HG02943 (cell line): ENCODE data around the gene ZNF652.
"Not testable (repeated sequence)": the region's sequence is repeated elsewhere in the genome, so short reads cannot be mapped to it uniquely, and the experiment has no call there.

Experiments used
- ATAC-seq: cut with Tn5 transposase; IDR thresholded peaks from one replicate; pipeline ENCODE4 v1.9.1; 2021; ENCODE audit warnings: mild to moderate bottlenecking, low read depth, moderate library complexity; ENCODE audit not compliant: unreplicated experiment

ZNF652 gene

DNA sequence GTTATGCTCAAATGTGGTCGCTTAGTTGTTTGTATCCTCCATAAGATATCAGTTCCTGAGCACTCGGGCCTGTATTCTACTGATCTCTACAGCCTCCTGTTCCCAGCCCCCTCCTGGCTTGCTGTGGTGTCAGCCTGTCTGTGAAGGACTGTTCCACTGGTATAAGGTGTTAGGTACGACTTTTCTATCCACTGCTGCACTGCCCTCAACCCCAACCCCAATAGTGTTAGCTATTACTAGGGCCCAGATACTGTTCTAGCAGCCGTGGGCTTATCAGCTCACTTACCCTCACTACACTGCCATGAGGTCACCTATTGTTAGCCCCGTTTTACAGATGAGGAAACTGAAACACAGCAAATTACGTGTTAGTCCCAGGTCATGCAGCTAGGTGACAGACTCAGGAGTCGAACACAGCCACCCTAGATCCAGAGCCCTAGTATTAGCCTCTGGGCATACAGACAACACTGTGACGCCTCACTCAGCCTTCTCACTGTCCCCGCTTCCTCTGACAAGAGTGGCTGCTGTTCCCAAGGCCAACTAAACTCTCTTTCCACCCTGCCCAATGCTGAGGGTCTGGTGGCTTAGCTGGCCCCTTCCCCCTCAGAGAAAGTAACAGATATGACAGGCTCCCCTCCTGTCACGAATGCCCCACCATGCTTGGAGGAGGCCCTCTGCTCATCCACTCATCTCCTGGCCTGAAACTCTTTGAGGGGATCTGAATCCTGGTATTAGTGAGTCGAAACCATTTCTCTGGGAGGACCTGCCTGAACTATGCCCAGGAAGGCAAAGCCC, 25.6 kb upstream of the ZNF652 start:
- ATAC-seq: no peak

DNA sequence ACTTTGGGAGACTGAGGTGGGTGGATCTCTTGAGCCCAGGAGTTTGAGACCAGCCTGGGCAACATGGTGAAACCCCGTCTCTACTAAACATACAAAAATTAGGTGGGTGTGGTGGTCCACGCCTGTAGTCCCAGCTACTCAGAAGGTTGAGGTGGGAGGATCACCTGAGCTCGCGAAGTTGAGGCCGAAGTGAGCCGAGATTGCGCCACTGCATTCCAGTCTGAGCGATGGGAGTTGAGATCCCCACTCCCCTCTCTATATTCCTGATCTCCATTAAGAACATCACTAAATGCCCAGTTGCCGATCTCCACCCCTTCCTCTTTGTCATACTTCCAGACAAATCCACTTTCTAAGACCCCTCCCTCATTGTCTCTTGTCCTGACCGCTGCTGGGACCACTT, 24.3 kb upstream of the ZNF652 start:
- no peak for ATAC-seq

DNA sequence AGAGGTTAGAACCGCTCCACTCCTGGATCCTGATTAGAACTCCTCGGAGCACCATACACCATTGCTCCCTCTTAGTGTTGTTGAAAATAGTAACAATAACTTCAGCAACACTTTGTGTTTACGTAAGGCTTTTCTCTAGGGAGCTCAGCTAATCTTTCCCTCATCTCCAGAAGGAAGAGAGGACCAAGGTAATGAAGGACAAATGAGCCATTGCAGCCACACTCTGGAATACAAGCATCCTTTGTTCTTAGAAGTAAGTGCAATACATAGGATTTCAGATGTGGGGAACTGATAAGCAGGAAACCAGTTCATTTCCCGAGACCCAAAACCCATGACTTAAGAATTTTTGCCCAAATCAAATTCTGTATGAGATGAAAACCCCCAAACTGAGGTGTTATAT, 22.9 kb upstream of the ZNF652 start:
- ATAC-seq: no peak

DNA sequence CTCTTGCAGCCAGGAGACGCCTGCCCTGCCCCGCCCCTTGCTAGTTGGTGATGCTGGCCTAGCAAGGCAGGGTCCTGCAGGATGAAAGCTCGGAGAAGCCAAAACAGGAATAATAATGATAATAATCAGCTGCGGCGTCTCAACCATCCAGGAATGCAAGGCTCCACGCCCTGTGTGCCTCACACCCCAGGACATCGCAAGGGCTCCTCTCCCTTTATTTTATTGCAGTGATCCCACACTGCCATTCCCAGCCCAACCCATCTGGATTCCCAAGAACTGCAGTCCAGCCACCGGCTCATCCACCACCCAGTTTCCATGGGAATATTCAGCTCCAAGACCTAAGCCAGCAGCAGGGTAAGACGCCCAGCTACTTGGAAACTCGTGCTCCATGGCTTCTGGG, 21.0 kb upstream of the ZNF652 start:
- ATAC-seq: no peak

DNA sequence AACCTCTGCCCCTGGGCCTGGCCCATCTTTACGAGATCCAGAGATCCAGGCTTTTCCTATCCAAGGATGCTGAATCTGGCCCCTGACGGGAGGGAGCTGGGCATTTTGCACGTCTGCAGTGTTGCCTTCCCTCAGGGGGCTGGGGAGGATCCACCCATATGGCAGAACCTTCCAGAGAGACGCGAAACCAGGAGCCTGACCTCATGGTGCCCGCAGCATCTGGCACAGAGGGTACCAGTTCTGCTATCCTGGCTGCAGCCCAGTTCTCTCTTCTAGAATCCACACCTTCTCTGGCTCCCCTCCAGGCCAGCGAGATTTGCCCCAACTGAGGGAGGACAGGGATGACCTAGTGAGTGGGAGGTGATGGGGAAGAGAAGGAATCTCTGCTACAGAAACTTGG, 20.5 kb upstream of the ZNF652 start:
- ATAC-seq: no peak

DNA sequence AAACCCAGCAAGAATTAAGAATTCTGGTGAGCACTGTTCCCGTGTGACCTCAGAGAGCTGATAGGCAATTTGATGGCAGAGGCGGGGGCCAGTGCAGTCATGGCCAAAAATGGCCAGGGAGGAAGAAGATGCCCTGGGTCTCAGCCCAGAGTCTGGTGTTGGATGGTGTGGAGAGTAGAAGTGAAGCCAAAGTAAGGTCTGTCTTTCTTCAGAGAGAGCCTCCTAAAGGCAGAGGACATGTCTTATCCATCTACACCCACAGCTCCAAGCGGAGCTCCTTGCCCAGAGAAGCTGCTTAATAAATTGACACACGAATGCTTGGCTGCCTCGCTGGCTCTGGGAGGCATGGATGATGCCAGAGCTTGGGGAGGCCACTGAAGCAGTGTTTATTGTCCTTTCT, 19.7 kb upstream of the ZNF652 start:
- ATAC-seq: no peak

DNA sequence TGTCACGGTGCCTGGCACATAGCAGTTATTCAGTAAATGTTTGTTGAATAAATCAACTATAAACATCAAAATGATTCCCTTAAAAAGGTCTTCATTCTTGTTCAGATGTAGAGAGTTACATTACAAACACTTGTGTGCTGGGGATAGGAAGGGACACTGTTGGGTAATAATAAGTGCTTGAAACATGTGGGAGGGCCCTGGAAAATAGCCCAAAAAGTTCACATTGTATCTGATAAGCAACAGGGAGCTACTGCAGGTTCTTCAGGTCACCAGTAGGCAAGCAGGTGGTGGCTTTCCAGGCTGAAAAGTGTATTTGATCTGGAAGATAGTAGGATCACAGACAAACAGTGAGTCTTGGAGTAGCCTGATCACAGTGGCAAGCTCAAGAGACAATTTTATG, 19.0 kb upstream of the ZNF652 start:
- no peak for ATAC-seq

DNA sequence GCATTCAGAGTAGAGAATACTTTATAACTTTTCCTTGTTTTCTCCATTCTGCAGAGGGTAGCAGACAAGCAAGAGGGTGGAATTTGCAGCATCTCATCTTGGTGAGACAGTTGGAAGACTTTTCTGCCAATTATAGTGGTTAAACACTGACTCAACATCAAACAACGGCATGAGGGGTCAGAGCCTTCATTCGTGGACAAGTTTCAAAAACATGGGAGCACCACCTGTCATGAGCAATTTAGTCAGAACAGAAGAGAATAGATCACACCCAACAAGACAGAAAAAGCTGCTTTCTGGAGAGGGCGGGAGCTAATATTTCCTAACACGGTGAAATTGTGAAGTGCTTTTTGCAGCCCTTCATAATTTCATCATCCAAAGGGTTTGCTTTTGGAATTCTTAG, 17.9 kb upstream of the ZNF652 start:
- no peak for ATAC-seq

DNA sequence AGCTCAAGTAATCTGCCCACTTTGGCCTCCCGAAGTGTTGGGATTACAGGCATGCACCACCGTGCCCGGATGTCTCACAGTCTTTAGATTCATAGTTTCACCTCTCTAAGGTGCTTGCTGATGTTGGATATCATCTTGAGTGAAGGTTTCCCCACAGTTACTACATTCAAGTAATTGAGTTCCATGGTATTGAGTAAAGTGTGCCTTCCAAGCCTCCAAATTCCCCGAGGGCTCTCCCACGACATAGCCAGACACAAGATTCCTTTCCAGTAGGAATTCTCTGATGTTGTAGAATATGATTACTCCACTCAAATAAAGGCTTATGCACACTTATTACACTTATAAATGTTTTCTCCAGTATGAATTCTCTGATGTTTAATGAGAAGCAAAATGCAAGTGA, 16.3 kb upstream of the ZNF652 start:
- ATAC-seq: no peak

DNA sequence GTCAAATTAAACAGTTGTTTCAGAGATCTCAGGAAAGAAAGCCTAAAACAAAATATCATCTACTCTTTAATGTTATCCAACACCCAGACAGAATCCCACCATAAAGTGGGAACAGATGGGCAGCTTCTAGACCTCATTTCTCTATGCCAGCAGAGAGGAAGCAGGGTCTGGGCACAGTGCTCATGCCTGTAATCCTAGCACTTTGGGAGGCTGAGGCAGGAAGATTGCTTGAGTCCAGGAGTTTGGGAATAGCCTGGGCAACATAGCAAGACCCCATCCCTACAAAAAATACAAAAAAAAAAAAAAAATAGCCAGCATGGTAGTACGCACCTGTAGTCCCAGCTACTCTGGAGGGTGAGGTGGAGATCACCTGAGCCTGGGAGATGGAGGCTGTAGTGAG, 13.5 kb upstream of the ZNF652 start:
- no peak for ATAC-seq

DNA sequence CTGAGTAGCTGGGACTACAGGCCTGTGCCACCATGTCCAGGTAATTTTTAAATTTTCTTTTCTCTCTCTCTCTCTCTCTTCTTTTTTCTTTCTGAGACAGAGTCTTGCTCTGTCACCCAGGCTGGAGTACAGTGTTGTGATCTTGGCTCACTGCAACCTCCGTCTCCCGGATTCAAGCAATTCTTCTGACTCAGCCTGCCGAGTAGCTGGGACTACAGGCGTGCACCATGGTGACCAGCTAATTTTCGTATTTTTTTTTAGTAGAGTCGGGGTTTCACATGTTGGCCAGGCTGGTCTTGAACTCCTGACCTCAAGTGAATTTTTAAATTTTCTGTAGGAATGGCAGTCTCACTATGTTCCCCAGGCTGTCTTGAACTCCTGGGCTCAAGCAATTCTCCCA, 11.1 kb upstream of the ZNF652 start:
- ATAC-seq: no peak

DNA sequence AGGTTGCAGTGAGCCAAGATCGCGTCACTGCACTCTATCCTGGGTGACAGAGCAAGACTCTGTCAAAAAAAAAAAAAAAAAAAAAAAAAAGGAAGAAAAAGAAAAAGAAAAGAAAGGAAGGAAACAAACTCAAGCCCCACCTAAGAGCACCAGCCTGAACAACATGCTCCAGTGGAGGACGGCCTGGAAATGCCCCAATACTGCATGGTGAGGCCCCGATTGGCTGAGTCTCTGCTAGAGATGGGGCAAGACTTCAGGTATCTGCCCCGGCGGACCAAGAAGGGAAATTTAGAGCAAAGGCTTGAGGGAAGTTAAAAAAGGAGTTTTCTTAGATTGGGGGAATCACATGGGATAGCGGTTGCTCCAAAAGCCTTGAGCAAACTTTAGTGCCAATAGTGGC, 10.4 kb upstream of the ZNF652 start:
- no peak for ATAC-seq

DNA sequence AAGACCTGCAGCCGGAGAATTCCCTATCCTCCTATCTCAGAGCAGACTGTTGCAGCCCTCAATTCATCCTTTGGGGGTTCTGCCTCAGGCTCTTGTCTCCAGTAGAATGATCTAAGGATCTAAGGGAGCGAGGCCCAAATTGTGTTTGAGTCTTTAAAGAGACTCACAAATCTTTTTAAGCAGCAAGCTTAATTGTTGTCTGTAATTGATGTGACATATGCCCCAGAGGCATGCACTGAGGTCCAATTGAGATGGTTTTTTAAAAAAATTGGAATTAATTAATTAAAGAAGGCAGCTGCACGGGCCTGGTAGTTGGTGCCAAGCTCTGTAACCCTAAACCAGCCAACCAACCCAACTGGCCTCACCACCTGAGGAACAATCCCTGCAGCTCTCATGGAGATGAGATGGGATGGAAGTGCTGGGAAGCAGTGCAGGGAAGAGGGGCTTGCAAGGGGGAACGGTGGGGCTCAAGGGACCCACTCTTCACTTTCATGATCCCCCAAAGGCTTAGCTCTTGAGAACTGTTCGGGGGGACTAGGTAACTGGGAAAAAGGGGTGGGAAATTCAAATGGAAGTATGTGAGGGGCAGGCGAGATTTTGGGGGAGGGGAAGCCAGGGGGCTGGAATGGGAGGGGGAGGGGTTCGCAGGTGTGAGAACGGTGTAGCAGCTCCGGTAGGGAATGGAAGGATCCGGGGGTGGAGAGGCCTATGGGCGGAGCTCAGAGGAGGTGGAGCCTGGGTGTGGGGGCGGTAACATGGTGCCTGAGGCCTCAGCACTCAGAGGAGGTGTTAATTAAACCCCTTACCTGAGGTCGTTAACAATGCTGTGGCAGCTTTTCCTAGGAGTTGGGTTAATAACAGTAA, 9.2 kb upstream of the ZNF652 start:
- no peak for ATAC-seq

DNA sequence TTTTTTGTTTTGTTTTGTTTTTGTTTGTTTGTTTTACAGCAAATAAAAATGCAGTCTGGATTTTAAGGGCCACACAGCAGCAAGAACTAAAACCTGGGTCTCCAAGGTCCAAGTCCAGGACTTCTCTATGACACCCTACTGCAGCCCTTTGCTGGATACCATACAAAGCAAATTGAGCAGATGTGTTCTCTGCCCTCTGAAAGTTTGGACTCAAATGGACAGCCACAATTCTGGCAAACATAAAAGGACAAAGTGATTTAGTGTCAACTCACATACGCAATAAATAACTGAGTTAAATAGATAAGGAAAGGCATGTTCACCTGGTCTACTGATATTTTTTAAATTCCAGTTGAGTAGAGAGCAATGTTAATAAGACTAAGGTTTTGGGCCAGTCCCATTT, 7.7 kb upstream of the ZNF652 start:
- no peak for ATAC-seq

DNA sequence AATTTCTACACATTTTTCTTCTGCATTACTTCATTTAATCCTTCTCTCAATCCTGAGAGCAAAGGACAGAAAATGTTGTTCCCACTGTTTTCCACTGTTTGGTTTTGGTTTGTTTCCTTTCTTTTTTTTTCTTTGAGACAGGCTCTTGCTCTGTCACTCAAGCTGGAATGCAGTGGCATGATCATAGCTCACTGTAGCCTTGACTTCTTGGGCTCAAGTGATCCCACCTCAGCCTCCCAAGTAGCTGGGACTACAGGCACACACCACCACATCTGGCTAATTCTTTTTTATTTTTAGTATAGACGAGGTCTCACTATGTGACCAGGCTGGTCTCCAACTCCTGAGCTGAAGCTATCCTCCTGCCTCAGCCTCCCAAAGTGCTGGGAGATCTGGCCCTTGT, 7.0 kb upstream of the ZNF652 start:
- ATAC-seq: no peak

DNA sequence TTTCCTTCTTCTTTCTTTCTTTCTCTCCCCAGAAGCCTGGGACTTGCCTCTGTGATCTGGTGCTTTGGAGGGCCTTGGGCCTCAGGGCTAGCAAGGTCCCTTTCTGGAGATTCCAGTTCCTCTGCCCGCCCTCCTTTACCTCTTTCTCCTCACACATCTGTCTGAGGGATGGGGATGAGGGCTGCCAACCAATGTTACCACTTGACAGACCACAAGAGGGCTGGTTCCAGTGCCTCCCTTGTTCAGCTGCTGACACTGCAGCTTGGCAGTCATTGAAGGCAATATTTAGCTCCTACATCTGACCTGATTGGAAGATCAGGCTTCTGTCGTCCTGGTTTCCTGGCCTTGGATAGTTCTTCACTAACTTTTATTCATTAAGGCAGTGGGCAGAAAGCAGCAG, 3.6 kb upstream of the ZNF652 start:
- no peak for ATAC-seq

DNA sequence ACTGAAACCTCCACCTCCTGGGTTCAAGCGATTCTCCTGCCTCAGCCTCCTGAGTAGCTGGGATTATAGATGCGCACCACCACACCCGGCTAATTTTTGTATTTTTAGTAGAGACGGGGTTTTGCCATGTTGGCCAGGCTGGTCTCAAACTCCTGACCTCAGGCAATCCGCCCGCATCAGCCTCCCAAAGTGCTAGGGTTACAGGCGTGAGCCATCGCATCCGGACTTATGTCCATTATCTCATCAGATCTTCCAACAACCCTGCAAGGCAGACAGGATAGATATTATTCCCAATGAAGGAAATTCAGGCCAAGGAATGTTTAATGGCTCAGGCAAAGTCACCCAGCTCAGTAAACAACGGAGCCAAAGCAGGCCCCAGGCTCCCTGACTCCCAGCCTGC, 3.1 kb upstream of the ZNF652 start:
- ATAC-seq: not testable (repeated sequence)

DNA sequence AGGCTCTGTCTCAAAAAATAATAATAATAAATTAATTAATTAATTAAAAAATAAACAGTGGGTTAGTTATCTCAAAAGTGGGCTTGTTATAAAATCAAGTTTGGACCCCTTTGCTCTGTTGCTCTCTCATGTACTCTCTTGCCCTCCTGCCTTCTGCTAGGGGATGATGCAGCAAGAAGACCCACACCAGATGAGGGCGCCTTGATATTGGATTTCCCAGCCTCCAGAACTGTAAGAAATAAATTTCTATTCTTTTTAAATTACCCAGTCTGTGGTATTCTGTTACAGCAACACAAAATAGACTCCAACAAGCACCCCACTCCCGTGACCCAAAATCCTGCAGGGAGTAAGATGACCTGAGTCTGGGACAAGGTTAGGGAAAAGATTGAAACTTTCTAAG, 2.1 kb upstream of the ZNF652 start:
- no peak for ATAC-seq

DNA sequence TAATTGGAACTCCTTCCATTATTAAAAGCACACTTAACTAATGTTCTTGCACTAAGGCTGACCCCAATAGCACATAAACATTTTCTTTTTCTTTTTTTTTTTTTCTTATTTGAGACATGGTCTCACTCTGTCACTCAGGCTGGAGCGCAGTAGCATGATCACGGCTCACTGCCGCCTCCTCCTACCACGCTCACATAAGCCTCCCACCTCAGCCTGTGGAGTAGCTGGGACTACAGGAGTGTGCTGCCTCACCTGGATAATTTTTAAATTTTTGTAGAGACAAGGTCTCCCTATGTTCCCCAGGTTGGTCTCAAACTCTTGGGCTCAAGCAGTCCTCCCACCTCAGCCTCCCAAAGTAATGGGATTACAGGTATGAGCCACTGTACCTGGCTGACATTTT, 1.2 kb upstream of the ZNF652 start:
- ATAC-seq: no peak

DNA sequence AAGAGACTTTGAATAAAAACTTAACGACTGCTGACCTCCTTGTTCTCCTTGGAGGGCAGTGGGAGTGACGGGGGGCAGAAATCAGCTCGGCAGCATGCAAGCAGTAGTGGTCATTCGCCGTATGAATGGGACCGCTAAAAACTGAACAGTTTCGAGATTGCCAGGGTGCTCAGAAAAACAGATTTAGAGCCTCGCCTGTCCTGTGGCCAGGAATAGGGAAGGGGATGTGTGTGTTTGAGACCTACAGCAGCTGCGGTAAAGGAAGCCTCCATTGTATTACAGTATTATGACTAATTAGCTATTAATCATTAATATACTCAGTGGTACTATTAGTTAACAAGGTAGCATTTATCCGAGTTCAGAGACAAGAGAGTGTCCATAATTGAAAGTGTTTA, 670 bp upstream of the ZNF652 start:
- peak; percentile 5 for ATAC-seq

DNA sequence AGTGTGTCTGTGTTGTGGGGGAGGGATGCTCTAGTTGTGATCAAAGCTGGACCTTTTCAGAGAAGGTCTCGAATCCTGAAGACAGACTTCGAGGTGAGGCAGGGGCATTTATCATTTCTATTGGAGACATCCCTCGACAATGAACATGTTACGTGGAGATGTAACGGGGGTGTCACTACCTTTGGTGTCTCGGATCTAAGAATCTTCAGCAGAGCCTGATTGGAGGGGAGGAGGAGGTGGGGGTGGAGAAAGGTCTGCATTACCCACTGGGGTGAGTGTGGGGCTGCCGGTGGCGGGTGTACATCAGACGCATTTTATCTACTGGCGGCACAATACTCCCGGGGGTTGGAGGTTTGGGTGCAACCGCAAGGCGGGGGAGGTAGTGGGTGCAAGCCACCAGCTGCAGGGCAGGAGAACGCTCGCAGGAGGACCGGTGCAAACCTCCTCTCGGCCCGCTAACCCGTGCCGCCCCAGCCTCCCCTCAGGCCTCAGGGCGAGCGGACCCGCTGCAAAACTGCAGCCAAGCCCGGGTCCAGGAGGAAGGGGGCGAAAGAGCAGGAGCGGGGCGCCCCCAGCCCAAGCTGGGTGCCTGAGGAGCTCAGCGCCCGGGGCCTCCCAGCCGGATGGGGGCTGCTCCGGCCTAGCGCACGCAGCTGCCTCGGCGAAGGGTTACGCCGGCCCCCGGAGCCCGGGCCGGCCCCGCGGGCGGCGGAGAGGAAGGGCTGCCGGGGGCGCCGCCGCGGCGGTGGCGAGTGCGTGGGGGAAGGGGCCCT, 735 bp downstream of the ZNF652 start:
- peak; percentile 39 for ATAC-seq
